GM18861 (cell line): ENCODE results near the gene DDX27.

Experiments used
- ATAC-seq: cut with Tn5 transposase; IDR thresholded peaks from one replicate; pipeline ENCODE4 v1.9.1; 2021; ENCODE audit not compliant: unreplicated experiment

Gene DDX27

GRCh38 chr20:49247792-49248191 lies 28.6 kb downstream of the DDX27 start:
- ATAC-seq = no peak

DNA sequence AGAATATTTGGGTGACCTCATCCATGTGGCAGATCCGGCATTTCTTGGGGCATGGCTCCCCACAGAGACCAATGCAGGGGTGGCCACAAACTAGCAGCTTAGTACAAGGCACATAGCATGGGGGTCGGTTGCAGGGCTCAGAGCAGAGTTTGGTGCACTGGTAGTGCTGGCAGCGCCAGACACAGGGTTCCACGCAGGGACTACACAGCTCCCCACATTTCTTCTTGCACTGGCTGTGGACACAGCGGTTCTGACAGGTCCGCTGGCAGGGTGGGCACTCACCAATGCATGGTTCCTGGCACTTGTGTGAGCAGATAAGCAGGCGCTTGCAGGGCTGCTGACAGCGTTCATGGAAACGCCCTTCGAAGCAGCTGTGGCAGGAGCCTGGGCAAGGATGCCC lies 29.1 kb downstream of the DDX27 start:
- no peak for ATAC-seq

GRCh38 chr20:49248879-49249665 lies 29.9 kb downstream of the DDX27 start:
- no peak for ATAC-seq

DNA sequence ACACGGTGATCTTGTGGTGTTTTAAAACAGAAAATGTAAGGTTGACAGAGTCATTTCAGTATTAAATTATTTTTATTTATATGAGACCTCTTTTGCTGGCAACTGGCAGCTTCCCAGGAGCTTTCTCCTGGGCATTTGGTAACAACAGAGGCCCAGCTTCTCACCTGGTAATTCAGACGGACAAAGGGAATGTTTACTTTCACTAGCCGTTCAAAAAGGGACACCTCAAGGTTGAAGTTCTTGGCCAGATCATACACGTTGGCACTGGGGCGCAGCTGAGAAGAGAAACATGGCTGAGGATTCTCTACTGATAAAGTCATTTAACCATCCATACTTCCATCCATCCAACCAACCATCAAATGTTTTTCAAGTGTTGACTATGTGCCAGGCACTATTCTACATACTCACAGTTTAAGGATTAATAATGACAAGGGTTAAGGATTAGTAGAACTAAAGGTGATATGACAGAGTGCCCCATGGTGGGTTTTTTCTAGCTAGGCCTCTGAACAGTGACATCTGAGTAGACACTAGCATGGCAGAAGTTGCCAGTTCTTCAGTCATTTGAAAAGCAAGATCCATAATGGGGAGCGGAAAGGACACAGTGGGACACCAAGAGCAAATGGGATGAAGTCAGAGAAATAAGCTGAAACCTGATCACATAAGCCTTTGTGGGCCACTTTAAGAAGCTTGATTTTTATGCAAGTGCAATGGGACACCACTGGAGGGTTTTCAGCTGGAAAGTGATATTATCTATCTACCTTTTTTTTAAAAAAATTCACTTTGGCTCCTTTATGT lies 33.5 kb downstream of the DDX27 start:
- ATAC-seq = no peak

DNA sequence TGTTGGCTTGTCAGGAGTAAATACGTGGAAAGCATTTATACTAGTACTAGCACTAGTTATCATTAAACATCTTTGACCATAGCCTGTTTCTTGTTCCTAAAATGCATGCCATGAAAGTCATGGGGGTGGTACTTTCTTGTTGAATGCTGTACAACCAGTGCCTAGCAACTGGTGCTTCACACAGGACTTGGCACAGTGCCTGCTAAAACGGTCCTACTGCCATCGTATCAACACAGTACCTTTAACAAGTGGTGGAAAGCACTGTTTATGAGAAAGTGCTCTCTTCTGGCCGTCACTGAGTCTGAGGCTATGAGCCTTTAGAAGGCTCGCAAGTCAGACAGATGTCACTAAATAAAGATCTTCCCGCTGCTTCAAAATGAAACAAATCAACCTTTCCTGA lies 37.0 kb downstream of the DDX27 start:
- no peak for ATAC-seq

DNA sequence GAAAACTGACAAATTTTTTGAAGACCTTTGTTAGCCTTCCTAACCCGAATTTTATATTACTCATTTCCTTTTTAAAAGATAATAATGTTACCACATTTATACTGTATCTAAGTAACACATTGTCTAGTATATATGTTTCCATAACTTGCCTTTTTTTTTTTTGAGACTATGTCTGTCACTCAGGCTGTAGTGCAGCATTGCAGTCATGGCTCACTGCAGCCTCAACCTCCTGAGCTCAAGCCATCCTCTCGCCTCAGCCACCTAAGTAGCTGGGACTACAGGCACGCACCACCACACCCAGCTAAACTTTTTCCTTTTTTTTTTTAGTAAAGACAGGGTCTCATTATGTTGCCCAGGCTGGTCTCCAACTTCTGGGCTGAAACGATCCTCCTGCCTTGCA lies 40.1 kb downstream of the DDX27 start:
- ATAC-seq = no peak

DNA sequence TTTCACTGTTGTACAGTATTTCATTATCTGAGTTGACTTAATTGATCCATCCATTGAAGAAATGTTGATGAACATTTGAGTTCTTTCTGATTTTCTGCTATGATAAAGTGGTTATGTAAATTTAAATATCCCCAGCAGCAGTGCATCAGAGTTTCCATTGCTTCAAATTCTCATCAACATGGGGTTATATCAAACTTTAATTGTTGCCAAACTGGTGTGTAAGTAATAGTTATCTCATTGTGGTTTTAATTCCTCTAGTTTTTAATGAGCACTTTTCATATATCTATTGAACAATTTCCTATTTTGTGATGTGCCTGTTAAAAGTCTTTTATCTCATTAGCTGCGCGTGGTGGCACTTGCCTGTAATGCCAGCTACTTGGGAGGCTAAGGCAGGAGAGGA lies 40.6 kb downstream of the DDX27 start:
- ATAC-seq = no peak

- ATAC-seq = no peak
Observed at GRCh38 chr20:49260218-49260617, 41.0 kb downstream of the DDX27 start.

- ATAC-seq = no peak
Observed at GRCh38 chr20:49261173-49261572, 42.0 kb downstream of the DDX27 start.

DNA sequence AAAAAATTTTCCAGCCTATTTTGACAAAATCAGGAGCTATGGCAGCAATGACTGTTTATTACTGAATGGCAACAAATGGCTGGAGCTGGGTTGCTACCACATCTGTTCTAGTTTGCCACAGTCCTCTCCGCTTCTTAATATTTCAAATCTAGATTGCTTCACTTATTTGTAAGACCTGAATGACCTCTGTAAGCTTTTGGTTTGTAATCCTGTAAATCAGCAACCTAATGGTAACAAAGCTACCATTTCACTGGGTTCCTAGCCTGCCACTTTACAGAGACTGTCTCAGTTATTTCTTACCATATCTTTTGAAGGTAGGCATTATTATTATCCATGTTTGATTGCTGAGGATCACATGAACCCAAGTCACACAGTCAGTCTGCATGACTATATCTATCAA lies 43.2 kb downstream of the DDX27 start:
- ATAC-seq = no peak

GRCh38 chr20:49267327-49267726 lies 48.1 kb downstream of the DDX27 start:
- ATAC-seq = no peak

GRCh38 chr20:49268600-49269365 lies 49.6 kb downstream of the DDX27 start:
- ATAC-seq = peak; percentile 50

GRCh38 chr20:49270177-49270576 lies 51.0 kb downstream of the DDX27 start:
- ATAC-seq = no peak

GRCh38 chr20:49270736-49271135 lies 51.5 kb downstream of the DDX27 start:
- no peak for ATAC-seq

GRCh38 chr20:49272654-49273053 lies 53.4 kb downstream of the DDX27 start:
- ATAC-seq = no peak

- ATAC-seq = no peak
Observed at GRCh38 chr20:49273696-49274277, 54.6 kb downstream of the DDX27 start.

DNA sequence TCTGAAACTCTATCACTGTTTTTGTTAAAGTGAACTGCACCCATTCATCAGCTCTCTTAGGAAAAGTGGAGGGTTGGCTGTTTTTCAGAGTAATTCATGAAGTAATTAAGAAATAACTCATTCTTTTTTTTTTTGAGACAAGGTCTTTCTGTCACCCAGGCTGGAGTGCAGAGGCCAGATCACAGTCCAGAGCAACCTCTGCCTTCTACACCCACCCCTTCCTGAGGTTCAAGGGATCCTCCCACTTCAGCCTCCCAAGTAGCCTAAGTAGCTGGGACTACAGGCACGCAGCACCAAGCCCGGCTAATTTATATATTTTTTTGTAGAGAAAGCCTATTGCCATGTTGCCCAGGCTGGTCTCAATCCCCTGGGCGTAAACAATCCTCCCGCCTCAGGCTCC lies 56.0 kb downstream of the DDX27 start:
- no peak for ATAC-seq

- no peak for ATAC-seq
Observed at GRCh38 chr20:49275636-49276035, 56.4 kb downstream of the DDX27 start.

DNA sequence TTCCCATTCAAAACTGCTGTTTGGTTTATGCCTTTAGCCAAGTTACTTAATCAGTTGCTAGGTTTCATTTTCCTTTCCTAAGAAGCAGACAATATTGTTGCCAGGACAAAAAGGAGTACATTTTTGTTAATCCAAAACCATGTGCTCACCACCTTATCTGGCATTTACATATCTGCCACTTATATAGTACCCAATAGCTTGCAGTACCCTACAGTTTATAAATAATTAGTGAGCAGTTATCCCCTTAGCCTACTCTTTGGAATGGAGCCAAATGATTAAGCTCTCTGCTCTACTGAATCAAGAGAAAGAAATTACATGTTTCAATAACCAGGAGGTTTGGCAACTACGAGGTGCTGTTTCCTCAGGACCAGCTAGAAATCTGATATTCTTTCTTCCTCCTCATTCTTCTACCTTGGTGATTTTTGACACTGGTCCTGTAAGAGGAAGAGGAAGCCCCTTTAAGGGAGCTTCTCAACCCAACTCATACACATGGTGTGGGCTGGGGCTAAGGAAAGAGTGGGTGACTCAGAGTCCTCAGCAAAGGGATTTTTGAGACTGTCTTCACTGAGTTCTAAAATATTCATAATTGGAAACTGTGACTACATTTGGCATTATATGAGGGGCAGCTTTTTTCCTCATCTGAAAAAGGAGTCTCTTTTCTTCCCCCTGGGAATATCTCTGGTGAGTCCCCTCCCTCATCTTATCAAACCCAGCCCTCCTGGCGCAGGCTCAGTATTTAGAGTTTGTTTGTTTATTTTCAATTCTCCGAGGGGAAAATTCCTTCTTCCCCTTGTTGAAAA lies 57.1 kb downstream of the DDX27 start:
- ATAC-seq = no peak

DNA sequence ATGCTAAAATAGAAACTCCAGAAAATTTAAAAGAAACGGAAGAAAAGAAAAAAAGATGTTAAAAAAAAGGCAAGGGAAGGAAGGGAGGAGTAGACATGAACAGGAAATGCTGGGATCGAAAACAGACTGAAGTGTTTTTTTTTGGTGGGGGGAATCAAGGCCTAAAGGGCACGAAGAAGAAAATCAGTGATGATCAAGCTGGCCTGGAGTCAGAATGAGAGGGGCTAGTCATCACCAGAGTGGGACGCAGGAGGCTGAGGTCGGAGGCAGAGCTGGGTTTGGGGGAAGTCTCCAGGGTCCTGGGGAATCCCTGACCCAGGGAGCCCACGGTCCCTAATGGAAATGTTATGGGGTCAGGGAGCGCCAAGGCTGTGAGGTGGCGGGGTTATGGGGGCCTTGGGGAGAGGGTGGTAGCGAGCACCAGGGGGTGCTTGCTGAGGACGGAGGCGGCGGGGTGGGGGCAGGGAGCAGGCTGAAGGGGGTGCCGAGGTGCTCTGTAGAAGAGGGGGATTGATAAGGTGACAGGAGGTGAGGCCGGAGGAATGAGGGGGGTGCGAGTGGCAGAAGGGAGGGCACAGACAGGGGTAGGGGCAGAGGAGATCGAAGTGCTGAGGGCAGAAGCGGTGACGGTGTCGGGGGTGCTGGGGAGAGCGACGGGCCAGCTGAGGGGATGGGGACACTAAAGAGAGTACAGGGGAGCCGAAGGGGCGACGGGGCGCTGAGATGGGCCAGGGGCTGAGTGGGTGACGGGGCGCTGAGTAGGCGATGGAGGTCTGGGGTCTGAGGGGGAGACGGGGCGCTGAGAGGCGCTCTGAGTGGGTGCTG lies 58.0 kb downstream of the DDX27 start:
- no peak for ATAC-seq
